ENCODE results near the gene CST9. TPM values are rescaled to one million over a fixed set of nuclear protein-coding genes. Genes with fewer than 3 reads are reported as not detected.

CST9 gene
- total RNA-seq, 1 experiment from 2014 or later, result not detected

DNA sequence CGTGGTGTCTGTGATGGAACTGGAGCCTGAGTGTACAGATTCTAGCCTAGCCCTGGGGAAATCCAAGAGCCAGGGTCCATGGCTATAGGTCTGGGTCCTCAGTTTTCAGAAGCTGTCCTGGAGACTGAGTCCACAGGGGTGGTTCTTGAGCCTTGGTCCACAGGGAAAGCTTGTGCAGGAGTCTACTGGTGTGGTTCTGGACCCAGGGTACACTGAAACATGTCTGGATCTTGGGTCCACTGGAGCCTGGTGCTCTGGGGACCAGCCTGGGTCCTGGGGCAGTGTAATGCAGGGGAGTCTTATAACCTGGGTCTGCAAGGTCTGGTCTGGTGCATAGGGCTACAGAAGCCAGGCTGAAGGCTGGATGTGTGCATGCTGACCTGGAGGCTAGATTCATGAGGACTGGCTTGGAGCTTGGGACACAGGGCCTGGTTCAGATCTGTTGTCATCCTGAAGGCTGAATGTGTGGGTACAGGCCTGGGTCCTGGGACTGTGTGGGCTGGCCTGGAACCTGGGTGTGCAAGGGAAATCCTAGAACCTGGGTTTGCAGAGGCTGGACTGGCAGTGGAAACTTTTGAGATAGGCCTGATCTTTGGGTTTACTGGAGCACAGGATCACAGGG, 42.9 kb downstream of the CST9 start:
- Mint-ChIP-seq H3K4me1 (no peaks in the 10 kb centered on the region), H3K4me3 (no peak overlapping the region), H3K9me3 (peaks cover 41 to 46% of the 10 kb centered on the region in 2 experiments), H3K36me3 (ENCODE audit: insufficient read depth in 1 of 3, low read depth in 3 of 3) (peaks cover 8 to 36% (median 12%) of the 10 kb centered on the region in 3 experiments), H3K27me3 (ENCODE audit: low read depth) (peaks cover 13% of the 10 kb centered on the region), H3K27ac (no peak overlapping the region)
- Histone ChIP-seq H4K20me1 (ENCODE audit: control insufficient read depth, insufficient read depth, insufficient read length) (no peaks in the 10 kb centered on the region), H3K23me2 (ENCODE audit: insufficient read length, low read depth, low read length, poor library complexity, severe bottlenecking) (no peaks in the 10 kb centered on the region), H2BK15ac (ENCODE audit: low read depth, low read length) (no peak overlapping the region), H3K18ac (ENCODE audit: insufficient read length, low read depth, low read length) (no peak overlapping the region), H2AFZ (ENCODE audit: low read length) (no peak overlapping the region), H3K4ac (ENCODE audit: low read depth, low read length) (no peak overlapping the region), H2BK12ac (ENCODE audit: insufficient read length, low read depth, low read length) (no peak overlapping the region), H2BK20ac (ENCODE audit: low read depth, low read length, poor library complexity, severe bottlenecking) (no peak overlapping the region), H4K5ac (ENCODE audit: insufficient read length, low read depth, low read length) (no peak overlapping the region), H3K14ac (ENCODE audit: insufficient read depth, low read length) (no peak overlapping the region), H4K91ac (ENCODE audit: insufficient read length, low read depth, low read length) (no peak overlapping the region), H2BK120ac (ENCODE audit: low read depth, low read length, poor library complexity, severe bottlenecking) (no peak overlapping the region), H3K79me2 (ENCODE audit: insufficient read depth, low read length) (no peaks in the 10 kb centered on the region), H3K56ac (ENCODE audit: insufficient read length, low read depth, low read length) (no peak overlapping the region), H3K27me3 (ENCODE audit: insufficient read depth, low read length) (no peaks in the 10 kb centered on the region), H3K4me2 (ENCODE audit: insufficient read depth, insufficient read length, low read length) (no peak overlapping the region), H2BK5ac (ENCODE audit: insufficient read length, low read length) (no peak overlapping the region), H3K4me1 (ENCODE audit: insufficient read depth, low read length) (no peaks in the 10 kb centered on the region), H3T11ph (ENCODE audit: low read length) (no peak overlapping the region), H3K23ac (ENCODE audit: insufficient read length, low read depth, low read length) (no peak overlapping the region), H2AK5ac (ENCODE audit: insufficient read length, low read length) (no peak overlapping the region), H4K8ac (replicated peaks; ENCODE audit: insufficient read length, low read depth, low read length) (no peak overlapping the region), H3K27ac (ENCODE audit: insufficient read length, low read depth, low read length) (no peak overlapping the region), H3K79me1 (ENCODE audit: insufficient read depth, low read depth, low read length, poor library complexity, severe bottlenecking) (no peaks in the 10 kb centered on the region), H3K9me3 (ENCODE audit: control insufficient read depth, low read depth, low read length) (peaks cover 16% of the 10 kb centered on the region), H3K9ac (ENCODE audit: extremely low read depth, insufficient read length, low read length) (no peak overlapping the region)
- TF ChIP-seq, protein P1, sequence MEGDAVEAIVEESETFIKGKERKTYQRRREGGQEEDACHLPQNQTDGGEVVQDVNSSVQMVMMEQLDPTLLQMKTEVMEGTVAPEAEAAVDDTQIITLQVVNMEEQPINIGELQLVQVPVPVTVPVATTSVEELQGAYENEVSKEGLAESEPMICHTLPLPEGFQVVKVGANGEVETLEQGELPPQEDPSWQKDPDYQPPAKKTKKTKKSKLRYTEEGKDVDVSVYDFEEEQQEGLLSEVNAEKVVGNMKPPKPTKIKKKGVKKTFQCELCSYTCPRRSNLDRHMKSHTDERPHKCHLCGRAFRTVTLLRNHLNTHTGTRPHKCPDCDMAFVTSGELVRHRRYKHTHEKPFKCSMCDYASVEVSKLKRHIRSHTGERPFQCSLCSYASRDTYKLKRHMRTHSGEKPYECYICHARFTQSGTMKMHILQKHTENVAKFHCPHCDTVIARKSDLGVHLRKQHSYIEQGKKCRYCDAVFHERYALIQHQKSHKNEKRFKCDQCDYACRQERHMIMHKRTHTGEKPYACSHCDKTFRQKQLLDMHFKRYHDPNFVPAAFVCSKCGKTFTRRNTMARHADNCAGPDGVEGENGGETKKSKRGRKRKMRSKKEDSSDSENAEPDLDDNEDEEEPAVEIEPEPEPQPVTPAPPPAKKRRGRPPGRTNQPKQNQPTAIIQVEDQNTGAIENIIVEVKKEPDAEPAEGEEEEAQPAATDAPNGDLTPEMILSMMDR (conservative IDR thresholded peaks at IDR 0.05), result no peak
- no CpG with 5 or more reads among the region's 1 CpG for WGBS (ENCODE audit: extremely low coverage, insufficient read length, low lambda C conversion rate)
- no peak for DNase-seq
